RWPE2 (cell line): ENCODE data around the gene CNTFR.

ENCODE experiments used
- ATAC-seq: fragments of 200-7000 bp; cut with Tn5 transposase; 3 replicates; pipeline ENCODE4 v1.9.1; 2021; ENCODE audit warnings: low read depth
- DNase-seq: peaks from one replicate; pipeline ENCODE4 v3.0.0-alpha.2; 2020; ENCODE audit warnings: low spot score
- H3K27ac ChIP-seq: fragments of 450-650 bp; 2 replicates; pipeline ENCODE4 v1.5.1; 2017; ENCODE audit warnings: mild to moderate bottlenecking; ENCODE audit not compliant: poor library complexity, severe bottlenecking
- H3K27me3 ChIP-seq: fragments of 250-450 bp; sonication (Bioruptor Pico); 2 replicates; pipeline ENCODE4 v1.5.1; 2021; ENCODE audit warnings: mild to moderate bottlenecking, moderate library complexity; ENCODE audit not compliant: insufficient read depth, poor library complexity, severe bottlenecking
- H3K36me3 ChIP-seq: fragments of 250-450 bp; sonication (Bioruptor Pico); 2 replicates; pipeline ENCODE4 v1.5.1; 2020; ENCODE audit warnings: low read depth, mild to moderate bottlenecking, moderate library complexity
- H3K4me1 ChIP-seq: fragments of 250-450 bp; sonication (Bioruptor Pico); 2 replicates; pipeline ENCODE4 v1.5.1; 2021; ENCODE audit warnings: mild to moderate bottlenecking, moderate library complexity; ENCODE audit not compliant: insufficient read depth, poor library complexity, severe bottlenecking
- H3K4me3 ChIP-seq: fragments of 250-450 bp; sonication (Bioruptor Pico); 2 replicates; pipeline ENCODE4 v1.5.1; 2021; ENCODE audit warnings: mild to moderate bottlenecking, moderate library complexity; ENCODE audit not compliant: severe bottlenecking
- H3K9me3 ChIP-seq: fragments of 250-450 bp; sonication (Bioruptor Pico); 2 replicates; pipeline ENCODE4 v1.5.1; 2021; ENCODE audit warnings: mild to moderate bottlenecking, moderate library complexity; ENCODE audit not compliant: severe bottlenecking
- CTCF ChIP-seq: fragments of 450-650 bp; IDR thresholded peaks from one replicate; pipeline ENCODE4 v1.5.1; 2017; ENCODE audit warnings: mild to moderate bottlenecking, moderate library complexity; ENCODE audit not compliant: poor library complexity, severe bottlenecking

CNTFR gene

GRCh38 chr9:34587271-34587670, 2.3 kb downstream of the CNTFR start:
- no peak overlapping the region for H3K4me3 ChIP-seq
- DNase-seq, result no peak
- TF ChIP-seq CTCF, result no peak
- H3K27ac ChIP-seq, result no peak overlapping the region
- H3K9me3 ChIP-seq, result no peaks in the 10 kb centered on the region
- no peaks in the 10 kb centered on the region for H3K36me3 ChIP-seq
- no peak for ATAC-seq
- H3K4me1 ChIP-seq, result no peaks in the 10 kb centered on the region
- H3K27me3 ChIP-seq, result peaks cover 70% of the 10 kb centered on the region

- no peaks in the 10 kb centered on the region for H3K9me3 ChIP-seq
- H3K27me3 ChIP-seq, result peaks cover 61% of the 10 kb centered on the region
- no peak for TF ChIP-seq CTCF
- DNase-seq (no peak), ATAC-seq (no peak)
- H3K27ac ChIP-seq, result no peak overlapping the region
- H3K36me3 ChIP-seq, result no peaks in the 10 kb centered on the region
- H3K4me3 ChIP-seq, result no peak overlapping the region
- H3K4me1 ChIP-seq, result no peaks in the 10 kb centered on the region
Observed at GRCh38 chr9:34585946-34586669, 3.4 kb downstream of the CNTFR start.

DNA sequence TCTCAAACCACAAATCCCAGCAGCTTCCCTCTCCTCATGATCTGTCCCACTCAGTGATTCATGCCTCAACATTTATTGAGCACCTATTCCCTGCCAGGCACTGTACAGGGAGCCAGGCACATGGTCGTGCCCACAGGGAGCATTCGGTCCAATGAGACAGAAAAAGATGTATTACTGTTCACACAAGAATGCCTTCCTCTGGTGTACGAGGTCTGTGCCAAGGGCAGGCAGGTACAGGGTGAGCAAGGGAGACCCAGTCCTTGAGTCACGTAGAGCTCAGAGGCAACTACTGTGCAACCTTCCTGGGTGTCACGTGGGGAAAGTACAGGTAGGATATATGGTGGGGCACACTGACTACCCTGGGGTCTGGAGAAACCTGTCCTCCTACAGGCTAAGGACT, 4.6 kb downstream of the CNTFR start:
- no peak for TF ChIP-seq CTCF
- Histone ChIP-seq H3K4me1 (no peaks in the 10 kb centered on the region), H3K27ac (no peak overlapping the region), H3K36me3 (no peaks in the 10 kb centered on the region), H3K4me3 (no peak overlapping the region), H3K9me3 (no peaks in the 10 kb centered on the region), H3K27me3 (peaks cover 53% of the 10 kb centered on the region)
- ATAC-seq (peak; percentile 33; the same call in 1 of the 3 replicates), DNase-seq (no peak)

DNA sequence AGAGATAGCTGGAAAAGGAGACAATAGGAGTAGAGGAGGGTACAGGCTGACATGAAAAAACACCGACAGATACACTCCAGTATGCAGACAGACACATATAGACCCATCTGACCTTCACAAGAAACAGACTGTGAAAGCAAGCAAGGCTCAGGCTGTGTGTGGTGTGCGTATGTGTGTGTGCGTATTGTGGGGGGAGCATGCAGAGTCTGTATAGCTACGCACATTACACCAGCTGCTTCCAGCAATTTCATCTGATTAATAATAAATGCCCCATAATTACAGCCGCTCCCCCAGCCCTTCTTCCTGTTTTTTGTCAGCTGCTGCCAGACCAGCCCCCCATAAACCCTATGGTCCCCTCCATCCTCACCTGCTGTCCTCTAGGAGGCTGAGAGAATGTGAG, 6.7 kb downstream of the CNTFR start:
- Histone ChIP-seq H3K27me3 (peaks cover 53% of the 10 kb centered on the region), H3K4me3 (no peak overlapping the region), H3K4me1 (no peaks in the 10 kb centered on the region), H3K9me3 (no peaks in the 10 kb centered on the region), H3K27ac (no peak overlapping the region), H3K36me3 (no peaks in the 10 kb centered on the region)
- ATAC-seq, result no peak
- DNase-seq, result no peak
- TF ChIP-seq CTCF, result no peak

DNA sequence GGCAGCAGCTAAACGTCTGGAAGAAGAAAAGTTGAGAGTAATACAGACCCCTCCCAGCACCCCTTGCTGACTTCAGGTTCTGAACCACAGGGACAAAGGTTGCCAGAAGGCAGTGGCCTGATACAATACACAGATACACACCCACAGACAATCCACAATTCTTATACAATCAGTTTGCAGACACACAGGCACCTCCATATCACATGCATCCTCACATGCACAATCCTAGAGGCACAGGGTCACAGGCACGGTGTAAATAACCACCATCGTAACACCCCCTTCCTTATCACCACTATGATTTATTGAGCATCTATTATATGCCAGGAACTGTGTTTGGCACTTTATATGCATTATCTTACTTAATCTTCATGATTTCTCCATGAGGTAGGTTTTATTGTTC, 8.2 kb downstream of the CNTFR start:
- no peak for TF ChIP-seq CTCF
- no peak overlapping the region for H3K4me3 ChIP-seq
- ATAC-seq (no peak), DNase-seq (no peak)
- peaks cover 52% of the 10 kb centered on the region for H3K27me3 ChIP-seq
- no peaks in the 10 kb centered on the region for H3K4me1 ChIP-seq
- H3K9me3 ChIP-seq, result no peaks in the 10 kb centered on the region
- no peak overlapping the region for H3K27ac ChIP-seq
- no peaks in the 10 kb centered on the region for H3K36me3 ChIP-seq
